ENCODE data around the gene LONRF3.

- TF ChIP-seq CTCF (IDR thresholded peaks at IDR 0.05) (no peak), REST (IDR thresholded peaks at IDR 0.05; ENCODE audit: insufficient read depth in 1 of 2, low read depth in 2 of 2, low read length in 1 of 2) (no peak), POLR2AphosphoS5 (IDR thresholded peaks at IDR 0.05; ENCODE audit: low read depth, low read length) (no peak)
Observed at GRCh38 chrX:118961866-118962560, 12.4 kb upstream of the LONRF3 start.
